EH (cell line): ENCODE measurements around the gene CRACR2A.
A peak's percentile ranks its signal among the peaks of the same experiment; 100 is the strongest.

ENCODE experiments used
- DNase-seq: peaks from one replicate; pipeline ENCODE4 v3.0.0-alpha.2; 2015; ENCODE audit warnings: low read depth

Gene CRACR2A

GRCh38 chr12:3726456-3726855 lies 26.5 kb downstream of the CRACR2A start:
- no peak for DNase-seq

- peak; percentile 21 for DNase-seq
These were observed 27.4 kb downstream of the CRACR2A start for GRCh38 chr12:3725388-3726115.

- DNase-seq, result no peak
These were observed 28.7 kb downstream of the CRACR2A start for GRCh38 chr12:3723916-3724805.

GRCh38 chr12:3722368-3722767 lies 30.5 kb downstream of the CRACR2A start:
- DNase-seq, result no peak

- no peak for DNase-seq
These were observed 32.1 kb downstream of the CRACR2A start for GRCh38 chr12:3720772-3721171.

- no peak for DNase-seq
These were observed 34.8 kb downstream of the CRACR2A start for GRCh38 chr12:3718100-3718499.

GRCh38 chr12:3717283-3717898 lies 35.5 kb downstream of the CRACR2A start:
- DNase-seq, result no peak

- no peak for DNase-seq
These were observed 36.9 kb downstream of the CRACR2A start for GRCh38 chr12:3715999-3716398.

GRCh38 chr12:3713947-3714346 lies 39.0 kb downstream of the CRACR2A start:
- no peak for DNase-seq

GRCh38 chr12:3713483-3713882 lies 39.4 kb downstream of the CRACR2A start:
- DNase-seq, result no peak

GRCh38 chr12:3712209-3712992 lies 40.5 kb downstream of the CRACR2A start:
- peak; percentile 5 for DNase-seq

- no peak for DNase-seq
These were observed 47.6 kb downstream of the CRACR2A start for GRCh38 chr12:3705354-3705675.

- DNase-seq, result peak; percentile 62
These were observed 48.2 kb downstream of the CRACR2A start for GRCh38 chr12:3704512-3705353.

- peak; percentile 65 for DNase-seq
These were observed 52.0 kb downstream of the CRACR2A start for GRCh38 chr12:3700861-3701260.

- peak; percentile 97 for DNase-seq
These were observed 54.5 kb downstream of the CRACR2A start for GRCh38 chr12:3698218-3698974.

GRCh38 chr12:3697311-3697870 lies 55.5 kb downstream of the CRACR2A start:
- peak; percentile 24 for DNase-seq

- no peak for DNase-seq
These were observed 58.2 kb downstream of the CRACR2A start for GRCh38 chr12:3694673-3695072.

GRCh38 chr12:3692616-3693365 lies 60.1 kb downstream of the CRACR2A start:
- no peak for DNase-seq

GRCh38 chr12:3686463-3686862 lies 66.4 kb downstream of the CRACR2A start:
- DNase-seq, result no peak
